Frontal cortex (tissue), 4 donors: ENCODE results near the gene FOS. TPM values are rescaled to one million over a fixed set of nuclear protein-coding genes. Genes with fewer than 3 reads are reported as not detected.
"Not testable (repeated sequence)": the region's sequence is repeated elsewhere in the genome, so short reads cannot be mapped to it uniquely, and the experiment has no call there.

Source experiments
- DNase-seq, 2 donors: peaks; one replicate each; pipeline ENCODE4 v3.0.0; 2012; ENCODE audit warnings: low spot score in 2 of 2
- FAIRE-seq: peaks from 2 replicates; lab custom pipeline; 2012; peaks lifted over from hg19 to GRCh38; lab: Jason Lieb, UNC
- total RNA-seq: library from RNA; depleted of rRNA; stranded (reverse); fragments of >200 nt; gene quantifications from one replicate; pipeline ENCODE4 v1.2.3, GENCODE V29; 2014
- donor health status: control.
- donor health status: control.
- donor health status: control.

FOS gene
- total RNA-seq, 1 donor from 2014 or later, result 15.1 TPM

GRCh38 chr14:75274050-75274898 lies 4.4 kb upstream of the FOS start:
- FAIRE-seq, result no peak

GRCh38 chr14:75274899-75275569 lies 3.6 kb upstream of the FOS start:
- no peak for DNase-seq

More at GRCh38 chr14:75274050-75274898, 4.4 kb upstream of the FOS start:
- no peak for DNase-seq

GRCh38 chr14:75275598-75275997 lies 3.0 kb upstream of the FOS start:
- DNase-seq (no peak), FAIRE-seq (no peak)

More at GRCh38 chr14:75274899-75275569, 3.6 kb upstream of the FOS start:
- FAIRE-seq, result no peak

- DNase-seq (peak; percentile 83 to 89), FAIRE-seq (no peak)
Measured at GRCh38 chr14:75277008-75277814, 1.4 kb upstream of the FOS start.

- DNase-seq, result no peak
- no peak for FAIRE-seq
Measured at GRCh38 chr14:75277815-75278421, 710 bp upstream of the FOS start.

GRCh38 chr14:75279153-75279762 lies 630 bp downstream of the FOS start:
- DNase-seq, result peak in 1 of 2 donors; percentile 59
- no peak for FAIRE-seq

- no peak for FAIRE-seq
- DNase-seq, result no peak
Measured at GRCh38 chr14:75279763-75280290, 1.2 kb downstream of the FOS start.

- no peak for DNase-seq
Measured at GRCh38 chr14:75280291-75280830, 1.7 kb downstream of the FOS start.

GRCh38 chr14:75280831-75281653 lies 2.4 kb downstream of the FOS start:
- FAIRE-seq, result no peak
- no peak for DNase-seq

More at GRCh38 chr14:75280291-75280830, 1.7 kb downstream of the FOS start:
- FAIRE-seq, result no peak

GRCh38 chr14:75281654-75282019 lies 3.0 kb downstream of the FOS start:
- FAIRE-seq (no peak), DNase-seq (no peak)

- no peak for FAIRE-seq
Measured at GRCh38 chr14:75282170-75282554, 3.5 kb downstream of the FOS start.

GRCh38 chr14:75282555-75283161 lies 4.0 kb downstream of the FOS start:
- FAIRE-seq, DNase-seq: not testable (repeated sequence)

More at GRCh38 chr14:75282170-75282554, 3.5 kb downstream of the FOS start:
- no peak for DNase-seq

- no peak for FAIRE-seq
- DNase-seq, result no peak
Measured at GRCh38 chr14:75283162-75283832, 4.7 kb downstream of the FOS start.

- DNase-seq (no peak), FAIRE-seq (no peak)
Measured at GRCh38 chr14:75283833-75284563, 5.4 kb downstream of the FOS start.

- DNase-seq (no peak), FAIRE-seq (no peak)
Measured at GRCh38 chr14:75285331-75285730, 6.7 kb downstream of the FOS start.

- no peak for FAIRE-seq
- DNase-seq, result no peak
Measured at GRCh38 chr14:75286313-75286712, 7.7 kb downstream of the FOS start.
